Liver (tissue), 9 donors: ENCODE measurements around the gene NCK2. TPM values are rescaled to one million over a fixed set of nuclear protein-coding genes. Genes with fewer than 3 reads are reported as not detected.
A peak's percentile ranks its signal among the peaks of the same experiment; 100 is the strongest.

ENCODE experiments used
- DNase-seq: peaks from one replicate; pipeline ENCODE4 v3.0.0-alpha.2; 2017; ENCODE audit warnings: low spot score
- H3K27ac ChIP-seq, 2 donors: one replicate each; pipeline ENCODE4 v1.7.0; 2013; ENCODE audit warnings: inconsistent platforms in 2 of 2, low read length in 2 of 2, control low read depth in 1 of 2, low read depth in 1 of 2, mild to moderate bottlenecking in 1 of 2
- H3K27me3 ChIP-seq, 4 donors: one replicate each; pipeline versions ENCODE4 v1.6.1 to v1.7.0; 2013; ENCODE audit warnings: low read length in 3 of 4, inconsistent platforms in 1 of 4, mild to moderate bottlenecking in 1 of 4, moderate library complexity in 1 of 4; ENCODE audit not compliant: control insufficient read depth in 4 of 4, insufficient read depth in 4 of 4
- H3K36me3 ChIP-seq, 4 donors: one replicate each; pipeline versions ENCODE4 v1.6.1 to v1.7.0; 2013; ENCODE audit warnings: low read length in 3 of 4, mild to moderate bottlenecking in 3 of 4, low read depth in 1 of 4, moderate library complexity in 1 of 4; ENCODE audit not compliant: control insufficient read depth in 4 of 4, insufficient read depth in 3 of 4
- H3K4me1 ChIP-seq, 4 donors: one replicate each; pipeline versions ENCODE4 v1.6.1 to v1.7.0; 2013; ENCODE audit warnings: low read length in 3 of 4, mild to moderate bottlenecking in 3 of 4, moderate library complexity in 1 of 4; ENCODE audit not compliant: control insufficient read depth in 4 of 4, insufficient read depth in 4 of 4
- H3K4me3 ChIP-seq, 3 donors: one replicate each; pipeline versions ENCODE4 v1.6.1 to v1.7.0; 2013; ENCODE audit warnings: low read length in 3 of 3, control low read depth in 1 of 3, low read depth in 1 of 3, mild to moderate bottlenecking in 1 of 3
- H3K9ac ChIP-seq, 2 donors: one replicate each; pipeline ENCODE4 v1.7.0; 2013; ENCODE audit warnings: low read length in 2 of 2, mild to moderate bottlenecking in 2 of 2, moderate library complexity in 2 of 2, control low read depth in 1 of 2, low read depth in 1 of 2
- H3K9me3 ChIP-seq, 4 donors: one replicate each; pipeline versions ENCODE4 v1.6.1 to v1.7.0; 2013; ENCODE audit warnings: low read length in 3 of 4; ENCODE audit not compliant: control insufficient read depth in 4 of 4
- EGR1 ChIP-seq, 2 donors: IDR thresholded peaks; 2 replicates each; pipeline ENCODE4 v1.6.1; 2016 to 2018; ENCODE audit warnings: antibody characterized with exemption in 2 of 2, low read depth in 2 of 2
- FOXA1 ChIP-seq: IDR thresholded peaks from 2 replicates; pipeline ENCODE4 v1.6.1; 2016; ENCODE audit warnings: antibody characterized with exemption
- FOXA2 ChIP-seq: IDR thresholded peaks from 2 replicates; pipeline ENCODE4 v1.6.1; 2016; ENCODE audit warnings: antibody characterized with exemption
- GABPA ChIP-seq, 2 donors: IDR thresholded peaks in 1 of 2; conservative IDR thresholded peaks in 1 of 2; 2 replicates each; pipeline ENCODE4 v1.6.1; 2016; ENCODE audit warnings: antibody characterized with exemption in 2 of 2, mild to moderate bottlenecking in 1 of 2, moderate library complexity in 1 of 2
- HNF4A ChIP-seq, 2 donors: conservative IDR thresholded peaks; 2 replicates each; pipeline ENCODE4 v1.6.1; 2016; ENCODE audit warnings: antibody characterized with exemption in 2 of 2, mild to moderate bottlenecking in 2 of 2
- HNF4G ChIP-seq: IDR thresholded peaks from 2 replicates; pipeline ENCODE4 v1.6.1; 2016; ENCODE audit warnings: antibody characterized with exemption
- JUND ChIP-seq, 2 donors: IDR thresholded peaks; 2 replicates each; pipeline ENCODE4 v1.6.1; 2016; ENCODE audit warnings: antibody characterized with exemption in 2 of 2
- NR2F2 ChIP-seq: IDR thresholded peaks from 2 replicates; pipeline ENCODE4 v1.6.1; 2016; ENCODE audit warnings: antibody characterized with exemption
- RAD21 ChIP-seq, 2 donors: IDR thresholded peaks; 2 replicates each; pipeline ENCODE4 v1.6.1; 2016; ENCODE audit warnings: antibody characterized with exemption in 2 of 2, mild to moderate bottlenecking in 2 of 2
- RXRA ChIP-seq, 2 donors: IDR thresholded peaks; 2 replicates each; pipeline ENCODE4 v1.6.1; 2017 to 2018; ENCODE audit warnings: antibody characterized with exemption in 2 of 2, mild to moderate bottlenecking in 1 of 2
- TAF1 ChIP-seq: conservative IDR thresholded peaks from 2 replicates; pipeline ENCODE4 v1.6.1; 2016; ENCODE audit warnings: antibody characterized with exemption, mild to moderate bottlenecking
- YY1 ChIP-seq: IDR thresholded peaks from 2 replicates; pipeline ENCODE4 v1.6.1; 2016; ENCODE audit warnings: antibody characterized with exemption, mild to moderate bottlenecking
- WGBS: extraction: QIAGEN DNeasy Blood & Tissue Kit; methylation state at CpG from one replicate; pipeline ENCODE4 v1.1.7; 2013; 5-methylcytosine and 5-hydroxymethylcytosine counted together
- polyA plus RNA-seq, 2 donors: library from polyadenylated mRNA; stranded (reverse) in 1 of 2; unstranded in 1 of 2; fragments of 200-250 nt in 1 of 2; fragments of >200 nt in 1 of 2; fragmentation: Nextera tagmentation in 1 of 2; extraction: Ambion mirVana in 1 of 2; gene quantifications; one replicate each; pipeline versions ENCODE4 v1.2.1 to v1.2.3, GENCODE V29; 2013 to 2015
- total RNA-seq, 2 donors: library from RNA; depleted of rRNA; stranded (reverse); fragments of >200 nt; gene quantifications; one replicate each; pipeline ENCODE4 v1.2.3, GENCODE V29; 2014
- TF ChIP-seq, protein P1 (sequence below): IDR thresholded peaks from 2 replicates; pipeline ENCODE4 v1.6.1; 2016; ENCODE audit warnings: antibody characterized with exemption
- TF ChIP-seq, protein P2 (sequence below): IDR thresholded peaks from 2 replicates; pipeline ENCODE4 v1.6.1; 2016; ENCODE audit warnings: antibody characterized with exemption
- TF ChIP-seq, protein P3 (sequence below): IDR thresholded peaks from 2 replicates; pipeline ENCODE4 v1.6.1; 2016; ENCODE audit warnings: antibody characterized with exemption, mild to moderate bottlenecking
- donor health status: healthy.
- donor health status: healthy.
- donor health status: healthy.
- donor health status: healthy.
- donor health status: healthy.

NCK2 gene
- total and polyA plus RNA-seq, 4 donors = 3.4 to 15.0 (median 10.7) TPM

DNA sequence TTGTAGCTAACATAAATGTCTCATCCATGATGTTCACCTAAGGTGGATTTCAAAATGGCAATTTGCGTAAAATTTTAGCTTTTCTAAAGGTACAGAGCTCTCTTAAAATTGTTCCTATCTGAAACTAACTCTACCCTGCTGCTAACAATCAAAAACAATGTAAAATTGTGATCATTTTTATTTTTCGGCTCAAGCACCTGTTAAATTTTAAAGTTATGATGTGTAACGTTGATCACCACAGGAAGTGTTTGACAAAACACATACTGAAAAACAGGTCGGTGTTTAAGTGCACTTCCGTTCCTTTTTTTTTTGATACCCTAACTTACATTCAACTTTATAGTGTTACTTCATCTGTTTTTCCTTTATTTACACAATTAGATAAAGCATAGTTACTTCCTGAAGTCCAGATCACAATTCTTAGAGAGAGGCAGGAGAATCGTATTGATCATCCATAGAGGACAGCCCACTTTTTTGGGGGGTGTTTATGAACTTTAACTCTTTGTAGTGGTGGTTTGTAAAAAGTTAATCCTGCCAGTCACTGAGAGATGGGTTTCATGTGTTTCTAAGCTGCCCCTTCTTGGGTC, 6.0 kb upstream of the NCK2 start (continued):
- TF ChIP-seq YY1 (no peak), JUND (IDR thresholded peaks at IDR 0.05) (no peak), TAF1 (no peak), RAD21 (IDR thresholded peaks at IDR 0.05) (no peak), RXRA (IDR thresholded peaks at IDR 0.05) (no peak)
- TF ChIP-seq, protein P1, sequence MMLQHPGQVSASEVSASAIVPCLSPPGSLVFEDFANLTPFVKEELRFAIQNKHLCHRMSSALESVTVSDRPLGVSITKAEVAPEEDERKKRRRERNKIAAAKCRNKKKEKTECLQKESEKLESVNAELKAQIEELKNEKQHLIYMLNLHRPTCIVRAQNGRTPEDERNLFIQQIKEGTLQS = no peak

DNA sequence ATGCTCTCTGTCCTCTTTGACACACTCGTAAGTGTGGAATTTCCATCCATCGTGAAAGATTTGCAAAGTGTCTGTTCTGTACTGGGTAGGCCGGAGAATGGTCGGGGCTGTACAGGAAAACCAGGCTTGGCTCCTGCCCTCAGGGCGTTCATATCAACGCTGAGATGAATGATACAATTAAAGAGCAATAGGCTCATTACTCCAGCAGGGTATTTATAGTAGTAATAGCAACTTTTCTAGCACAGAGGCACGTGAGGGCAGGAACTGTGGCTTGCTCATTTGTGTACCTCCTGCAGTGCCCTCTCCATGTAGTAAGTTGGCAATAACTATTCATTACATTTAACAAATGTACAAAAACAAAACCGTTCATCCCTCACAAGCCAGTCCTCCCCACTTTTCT, 5.3 kb upstream of the NCK2 start:
- TF ChIP-seq YY1 = no peak
- no peak for TF ChIP-seq JUND (IDR thresholded peaks at IDR 0.05)
- TF ChIP-seq HNF4A (conservative IDR thresholded peaks at IDR 0.05) = no peak
- no peak for TF ChIP-seq GABPA (IDR thresholded peaks at IDR 0.05 in 1 of 2, conservative IDR thresholded peaks at IDR 0.05 in 1 of 2)
- TF ChIP-seq, protein P2, sequence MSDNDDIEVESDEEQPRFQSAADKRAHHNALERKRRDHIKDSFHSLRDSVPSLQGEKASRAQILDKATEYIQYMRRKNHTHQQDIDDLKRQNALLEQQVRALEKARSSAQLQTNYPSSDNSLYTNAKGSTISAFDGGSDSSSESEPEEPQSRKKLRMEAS = no peak
- TF ChIP-seq EGR1 (IDR thresholded peaks at IDR 0.05; ENCODE audit: low read depth in 2 of 2) = no peak
- TF ChIP-seq, protein P3, sequence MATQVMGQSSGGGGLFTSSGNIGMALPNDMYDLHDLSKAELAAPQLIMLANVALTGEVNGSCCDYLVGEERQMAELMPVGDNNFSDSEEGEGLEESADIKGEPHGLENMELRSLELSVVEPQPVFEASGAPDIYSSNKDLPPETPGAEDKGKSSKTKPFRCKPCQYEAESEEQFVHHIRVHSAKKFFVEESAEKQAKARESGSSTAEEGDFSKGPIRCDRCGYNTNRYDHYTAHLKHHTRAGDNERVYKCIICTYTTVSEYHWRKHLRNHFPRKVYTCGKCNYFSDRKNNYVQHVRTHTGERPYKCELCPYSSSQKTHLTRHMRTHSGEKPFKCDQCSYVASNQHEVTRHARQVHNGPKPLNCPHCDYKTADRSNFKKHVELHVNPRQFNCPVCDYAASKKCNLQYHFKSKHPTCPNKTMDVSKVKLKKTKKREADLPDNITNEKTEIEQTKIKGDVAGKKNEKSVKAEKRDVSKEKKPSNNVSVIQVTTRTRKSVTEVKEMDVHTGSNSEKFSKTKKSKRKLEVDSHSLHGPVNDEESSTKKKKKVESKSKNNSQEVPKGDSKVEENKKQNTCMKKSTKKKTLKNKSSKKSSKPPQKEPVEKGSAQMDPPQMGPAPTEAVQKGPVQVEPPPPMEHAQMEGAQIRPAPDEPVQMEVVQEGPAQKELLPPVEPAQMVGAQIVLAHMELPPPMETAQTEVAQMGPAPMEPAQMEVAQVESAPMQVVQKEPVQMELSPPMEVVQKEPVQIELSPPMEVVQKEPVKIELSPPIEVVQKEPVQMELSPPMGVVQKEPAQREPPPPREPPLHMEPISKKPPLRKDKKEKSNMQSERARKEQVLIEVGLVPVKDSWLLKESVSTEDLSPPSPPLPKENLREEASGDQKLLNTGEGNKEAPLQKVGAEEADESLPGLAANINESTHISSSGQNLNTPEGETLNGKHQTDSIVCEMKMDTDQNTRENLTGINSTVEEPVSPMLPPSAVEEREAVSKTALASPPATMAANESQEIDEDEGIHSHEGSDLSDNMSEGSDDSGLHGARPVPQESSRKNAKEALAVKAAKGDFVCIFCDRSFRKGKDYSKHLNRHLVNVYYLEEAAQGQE = no peak
- no peak for TF ChIP-seq RXRA (IDR thresholded peaks at IDR 0.05)
- no peak for TF ChIP-seq FOXA1
- TF ChIP-seq RAD21 (IDR thresholded peaks at IDR 0.05) = no peak
- TF ChIP-seq NR2F2 = no peak
- no peak for TF ChIP-seq HNF4G
- TF ChIP-seq FOXA2 = no peak
- DNase-seq = no peak
- Histone ChIP-seq H3K4me1 (peaks cover 0 to 7% (median 1%) of the 10 kb centered on the region in 4 donors), H3K36me3 (no peaks in the 10 kb centered on the region), H3K9ac (no peak overlapping the region), H3K27ac (no peak overlapping the region), H3K4me3 (no peak overlapping the region), H3K9me3 (no peaks in the 10 kb centered on the region), H3K27me3 (no peaks in the 10 kb centered on the region)
- WGBS = 87% methylated on average over 8 of the region's 8 CpGs

DNA sequence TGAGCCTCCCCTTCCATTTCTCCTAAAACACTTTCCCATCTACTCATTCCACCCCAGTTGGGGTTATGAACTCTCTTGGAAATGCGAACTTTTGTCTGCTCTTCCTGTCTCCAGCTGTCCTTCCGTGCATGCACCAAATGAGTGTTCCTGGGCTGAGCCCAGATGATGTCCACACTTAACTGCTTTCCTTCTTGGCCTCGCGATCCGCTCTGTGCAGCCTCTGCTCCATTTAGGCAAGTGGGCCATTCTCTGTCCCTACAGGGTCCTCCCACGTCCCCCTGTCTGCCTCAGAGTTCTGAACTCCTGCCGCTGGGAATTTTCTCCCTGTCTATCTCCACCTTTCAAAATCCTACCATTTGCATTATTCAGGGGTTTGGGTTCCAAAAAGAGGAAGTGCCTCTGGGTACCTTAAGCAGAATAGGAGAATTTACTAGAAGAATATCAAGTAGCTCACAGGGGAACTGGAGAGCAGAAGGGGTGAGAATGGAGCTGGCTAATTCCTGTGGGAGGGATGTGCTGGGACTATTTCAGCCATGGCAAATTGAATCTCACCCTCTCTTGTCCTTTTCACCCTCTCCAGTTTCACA, 4.7 kb upstream of the NCK2 start:
- TF ChIP-seq NR2F2 (peak; percentile 46), RXRA (IDR thresholded peaks at IDR 0.05) (peak; percentile 13 to 46)
- TF ChIP-seq, protein P2 = no peak
- no peak overlapping the region for H3K27ac ChIP-seq
- no peaks in the 10 kb centered on the region for H3K27me3 ChIP-seq
- no peak for DNase-seq
- no peaks in the 10 kb centered on the region for H3K9me3 ChIP-seq
- peaks cover 0 to 7% (median 1%) of the 10 kb centered on the region in 4 donors for H3K4me1 ChIP-seq
- H3K9ac ChIP-seq = no peak overlapping the region
- no peak overlapping the region for H3K4me3 ChIP-seq
- 82% methylated on average over 7 of the region's 7 CpGs for WGBS
- no peaks in the 10 kb centered on the region for H3K36me3 ChIP-seq
